NCI-H524 (cell line): ENCODE data around the gene HHATL.

Source experiments
- DNase-seq, 2 experiments: peaks; one replicate each; lab custom pipeline; 2025; lab: John Stamatoyannopoulos, UW

HHATL gene

DNA sequence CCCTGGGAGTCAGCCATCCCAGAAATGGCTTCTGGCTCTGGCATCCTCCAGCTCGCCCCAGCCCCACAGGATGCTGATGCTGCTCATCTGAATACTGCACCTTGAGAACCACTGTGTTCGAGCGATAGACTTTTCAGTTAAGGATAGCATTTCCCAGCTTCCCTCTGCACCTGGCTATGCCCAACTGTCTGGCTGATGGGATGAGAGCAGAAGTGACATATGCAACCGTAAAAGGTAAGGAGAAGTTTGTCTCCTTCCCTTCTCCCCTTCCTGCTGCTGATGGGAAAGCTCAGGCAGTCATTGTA, 9.7 kb upstream of the HHATL start:
- DNase-seq, result no peak

DNA sequence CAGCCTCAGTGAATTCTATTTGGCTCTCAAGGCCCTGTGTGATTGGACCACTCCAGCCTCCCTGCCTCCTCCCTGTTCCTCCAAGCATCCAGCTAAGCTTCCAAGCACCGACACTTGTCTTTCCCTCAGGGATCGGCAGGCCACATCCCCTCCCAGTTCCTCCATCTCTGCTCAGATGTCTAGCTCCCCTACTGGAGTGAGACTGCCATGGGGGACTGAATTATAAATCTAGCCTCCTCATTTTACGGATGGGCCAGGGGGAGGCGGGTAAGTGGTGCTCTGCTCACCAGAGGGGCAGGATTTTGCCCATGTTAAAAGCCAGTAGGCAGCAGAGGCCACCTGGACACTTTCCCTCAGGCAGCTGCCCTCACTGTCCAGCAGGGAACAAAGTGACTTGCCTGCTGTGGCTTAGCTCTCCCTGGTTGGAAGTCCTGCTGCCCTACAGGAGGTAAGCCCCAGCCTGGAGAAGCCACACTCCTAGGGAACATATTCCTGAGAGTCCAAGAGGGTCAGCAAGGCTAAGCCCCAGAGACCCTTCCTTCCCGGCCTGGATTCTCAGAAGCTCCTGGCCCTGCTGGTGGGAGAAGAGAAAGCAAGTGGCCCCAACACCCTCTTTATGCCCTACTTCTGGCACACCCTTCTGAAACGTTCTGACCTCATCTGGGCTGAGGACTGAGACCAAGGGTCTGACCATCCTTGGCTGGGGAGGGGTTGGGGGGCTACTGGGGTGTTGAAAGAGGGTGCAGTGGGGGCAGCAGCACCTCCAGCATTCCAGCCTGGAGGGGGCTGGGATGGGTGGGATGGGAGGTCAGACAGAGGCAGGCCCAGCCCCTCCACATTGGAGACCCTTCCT, 9.1 kb upstream of the HHATL start:
- no peak for DNase-seq

DNA sequence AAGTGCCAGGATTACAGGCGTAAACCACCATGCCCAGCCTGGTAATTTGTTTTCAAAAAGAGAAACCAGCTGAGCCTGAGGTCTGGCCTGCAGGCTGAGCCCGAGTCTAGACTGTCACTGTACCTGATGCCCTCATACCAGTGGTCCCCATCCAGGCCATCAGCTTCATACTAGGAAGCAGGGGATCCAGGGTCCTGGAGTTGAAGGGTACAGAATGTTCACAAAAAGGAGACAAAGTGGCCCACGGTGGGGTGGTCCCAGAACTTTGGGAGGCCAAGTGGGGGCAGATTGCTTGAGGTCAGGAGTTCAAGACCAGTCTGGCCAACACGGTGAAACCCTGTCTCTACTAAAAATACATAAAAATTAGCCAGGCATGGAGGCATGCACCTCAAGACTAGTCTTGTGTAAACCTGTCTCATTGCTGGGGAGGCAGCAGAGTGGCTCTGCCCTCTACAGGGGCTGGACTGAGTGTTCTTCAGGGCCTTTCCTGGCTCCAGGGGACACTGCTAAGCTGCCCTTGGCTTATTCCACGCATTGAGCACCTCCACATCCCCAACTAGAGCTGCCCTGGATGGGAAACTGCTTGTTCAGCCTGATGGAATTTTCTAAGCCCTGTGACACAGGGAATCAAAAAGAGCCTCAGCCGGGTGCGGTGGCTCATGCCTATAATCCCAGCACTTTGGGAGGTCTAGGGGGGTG, 7.9 kb upstream of the HHATL start:
- no peak for DNase-seq

DNA sequence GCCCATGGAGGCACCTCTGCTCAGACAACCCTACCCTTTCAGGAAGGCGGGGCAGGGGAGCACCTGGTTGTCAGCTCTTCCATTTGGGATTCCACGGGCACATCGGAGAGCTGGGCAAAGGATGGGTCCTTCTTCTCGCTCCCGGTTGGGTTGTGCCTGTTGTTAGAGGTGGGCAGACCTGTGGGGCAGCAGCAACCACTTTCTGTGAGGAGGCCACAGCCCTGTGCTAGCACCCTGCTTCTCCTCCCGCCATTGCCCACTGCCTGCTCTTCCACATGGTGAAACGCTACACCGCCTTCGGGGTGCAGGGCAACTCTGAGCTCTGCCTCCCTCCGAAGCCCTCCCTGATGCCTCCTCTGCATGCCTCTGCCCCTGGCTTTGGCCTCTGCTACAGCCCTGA, 7.0 kb upstream of the HHATL start:
- no peak for DNase-seq

DNA sequence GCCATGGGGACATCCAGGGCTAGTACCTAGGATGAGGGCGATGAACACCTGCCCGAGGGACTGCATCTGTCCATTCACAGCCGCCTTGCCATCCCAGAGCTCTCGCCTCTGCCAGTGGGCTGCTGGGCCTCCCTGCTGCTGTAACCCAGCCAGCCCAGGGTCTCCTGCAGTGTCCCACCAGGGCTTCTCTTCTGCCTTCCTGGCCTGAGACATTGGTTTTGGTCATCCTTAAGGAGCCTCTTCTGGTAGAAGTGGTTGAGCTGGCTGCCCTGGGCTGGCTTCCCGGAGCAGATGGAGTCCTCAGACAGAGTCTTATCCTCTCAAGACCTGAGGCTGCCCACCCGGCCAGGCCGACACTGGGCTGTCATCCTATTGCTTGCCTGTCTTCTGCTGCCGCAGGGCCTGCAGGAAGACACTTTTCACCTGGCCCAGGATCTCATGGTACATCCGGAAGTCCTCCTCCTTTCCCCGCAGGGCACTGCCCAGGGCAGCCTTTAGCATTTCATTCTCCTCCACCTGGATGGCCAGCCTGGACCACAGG, 6.1 kb upstream of the HHATL start:
- no peak for DNase-seq

DNA sequence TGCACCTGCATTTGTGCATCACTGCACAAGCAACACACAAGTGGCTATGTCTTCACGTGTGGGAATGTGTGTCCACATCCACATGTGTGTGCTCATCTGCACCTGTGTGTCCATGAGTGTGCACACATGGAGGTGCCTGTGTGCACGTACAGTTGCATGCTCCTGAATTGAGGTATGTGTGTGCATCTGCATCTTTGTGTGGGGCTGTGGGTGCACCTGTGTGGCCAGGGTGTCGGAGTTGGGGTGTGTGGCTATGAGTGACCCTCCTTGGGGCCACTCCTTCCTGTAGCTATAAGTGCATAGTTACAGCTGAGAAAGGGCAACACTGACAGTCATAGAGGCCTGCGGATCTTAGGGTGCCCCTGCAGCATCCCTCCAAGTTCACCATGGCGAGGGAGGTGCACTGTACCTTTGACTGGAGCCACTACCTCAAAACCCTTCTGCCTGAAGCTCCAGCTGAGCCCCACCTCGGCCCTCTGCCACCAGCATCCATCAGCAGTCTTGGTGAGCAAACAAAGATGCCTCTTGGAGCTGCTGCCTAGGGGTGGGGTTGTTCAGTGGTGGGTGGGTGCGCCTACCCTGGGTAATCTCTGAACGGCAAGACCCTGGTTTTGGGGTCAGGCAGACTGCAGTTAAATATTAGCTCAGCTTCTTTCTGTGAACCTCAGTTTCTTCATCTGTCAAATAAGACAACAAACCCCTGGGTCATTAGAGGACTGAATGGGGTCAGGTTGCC, 5.2 kb upstream of the HHATL start:
- no peak for DNase-seq

DNA sequence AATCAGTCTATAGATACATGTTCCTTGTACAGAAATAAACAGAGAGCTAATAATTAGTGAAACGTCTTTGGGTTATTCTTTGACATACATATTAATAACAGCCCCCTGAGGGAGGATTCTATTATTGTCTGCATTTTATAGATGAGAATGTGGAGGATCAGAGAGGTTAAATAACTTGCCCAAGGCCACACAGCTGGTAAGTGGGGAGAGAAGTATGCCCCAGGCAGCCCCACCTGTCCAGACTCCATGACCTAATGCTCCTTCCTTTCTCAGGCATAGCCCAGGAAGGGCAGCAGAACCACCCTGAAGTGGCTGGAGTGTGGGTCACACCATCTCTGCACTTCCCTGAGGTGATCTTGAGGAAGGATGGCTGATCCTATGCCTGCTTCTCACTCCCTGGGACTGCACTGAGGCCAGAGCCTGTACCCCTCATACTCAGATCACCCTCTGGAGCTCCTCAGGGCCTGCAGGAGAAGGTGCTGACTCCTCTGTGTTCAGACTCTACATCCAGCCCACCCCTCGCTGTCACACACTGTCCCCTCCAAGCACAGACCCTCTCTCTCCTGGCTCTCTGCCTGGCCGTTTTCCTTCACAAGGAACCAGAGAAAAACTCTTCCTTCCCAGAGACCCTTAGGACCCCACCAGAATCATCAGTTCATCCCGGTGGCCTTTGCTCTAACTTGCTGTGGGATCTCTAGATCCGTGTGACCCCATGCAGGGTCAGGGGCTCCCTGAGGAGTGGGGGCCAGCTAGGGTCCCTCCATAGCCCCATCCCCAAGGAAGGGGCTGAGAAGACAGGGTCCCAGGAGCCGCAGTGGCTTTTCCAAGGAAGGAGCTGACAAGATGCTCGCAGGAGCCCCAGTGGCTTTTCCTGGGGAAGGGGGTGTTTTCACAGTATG, 4.4 kb upstream of the HHATL start:
- DNase-seq, result no peak

DNA sequence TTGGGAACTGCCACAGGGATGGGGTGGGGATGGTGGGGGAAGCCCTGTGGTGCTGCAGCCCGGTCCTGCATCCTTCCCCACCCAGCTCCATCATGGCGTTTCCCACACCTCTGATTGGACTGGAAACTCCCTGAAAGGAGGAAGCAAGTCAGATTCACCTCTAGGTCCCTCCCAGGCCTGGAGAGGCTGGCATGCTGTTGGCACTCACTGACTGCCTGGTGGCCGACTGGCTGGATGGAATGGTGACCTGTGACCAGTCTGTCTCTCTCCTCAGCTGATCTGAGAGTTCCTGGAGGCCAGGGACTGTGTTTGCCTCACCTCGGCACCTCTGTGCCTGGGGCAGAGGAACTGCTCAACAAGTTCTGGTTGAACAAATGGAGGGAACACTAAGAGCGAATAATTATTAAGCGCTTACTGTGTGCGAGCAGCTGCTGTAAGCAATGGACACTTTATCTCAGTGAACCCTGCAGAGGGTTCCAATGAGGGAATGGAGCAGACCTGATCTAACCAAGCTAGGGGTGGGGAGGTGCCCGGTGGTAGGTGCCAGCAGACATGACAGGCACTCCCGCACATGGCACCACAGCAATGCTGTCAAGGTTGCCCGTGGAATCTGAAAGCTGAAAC, 3.5 kb upstream of the HHATL start:
- no peak for DNase-seq

DNA sequence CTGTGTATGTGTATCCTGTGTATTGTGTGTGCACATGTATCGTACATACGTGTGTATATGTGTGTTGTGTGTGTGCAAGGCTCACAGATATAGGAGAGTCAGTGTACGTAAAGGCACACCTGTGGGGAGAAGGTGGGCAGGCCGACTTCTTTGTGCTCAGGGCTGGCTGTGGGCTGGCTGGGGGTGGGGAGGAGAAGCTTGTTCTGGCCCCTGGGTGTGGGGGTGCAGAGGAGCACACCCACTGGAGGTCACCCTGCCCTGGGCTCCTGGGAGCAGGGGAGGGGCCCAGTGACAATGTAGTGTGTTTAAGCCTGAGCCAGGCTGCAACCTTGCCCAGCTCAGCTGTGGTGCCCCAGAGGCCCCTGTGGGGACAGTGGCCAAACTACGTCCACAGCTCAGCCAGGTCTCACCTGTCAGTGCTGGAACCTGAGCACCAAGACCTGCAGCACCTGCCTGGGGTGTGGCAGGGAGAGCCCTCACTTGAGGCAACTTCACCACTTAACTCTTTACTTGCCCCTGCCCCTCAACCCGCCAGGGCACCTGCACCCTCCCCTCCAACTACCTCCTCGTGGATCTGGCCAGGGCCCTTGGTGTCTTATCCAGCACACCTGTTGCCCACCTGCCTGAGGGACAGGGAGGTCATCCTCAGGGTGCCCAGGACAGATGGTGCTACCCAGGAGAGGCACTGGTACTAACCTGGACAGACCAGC, 2.6 kb upstream of the HHATL start:
- DNase-seq, result no peak

DNA sequence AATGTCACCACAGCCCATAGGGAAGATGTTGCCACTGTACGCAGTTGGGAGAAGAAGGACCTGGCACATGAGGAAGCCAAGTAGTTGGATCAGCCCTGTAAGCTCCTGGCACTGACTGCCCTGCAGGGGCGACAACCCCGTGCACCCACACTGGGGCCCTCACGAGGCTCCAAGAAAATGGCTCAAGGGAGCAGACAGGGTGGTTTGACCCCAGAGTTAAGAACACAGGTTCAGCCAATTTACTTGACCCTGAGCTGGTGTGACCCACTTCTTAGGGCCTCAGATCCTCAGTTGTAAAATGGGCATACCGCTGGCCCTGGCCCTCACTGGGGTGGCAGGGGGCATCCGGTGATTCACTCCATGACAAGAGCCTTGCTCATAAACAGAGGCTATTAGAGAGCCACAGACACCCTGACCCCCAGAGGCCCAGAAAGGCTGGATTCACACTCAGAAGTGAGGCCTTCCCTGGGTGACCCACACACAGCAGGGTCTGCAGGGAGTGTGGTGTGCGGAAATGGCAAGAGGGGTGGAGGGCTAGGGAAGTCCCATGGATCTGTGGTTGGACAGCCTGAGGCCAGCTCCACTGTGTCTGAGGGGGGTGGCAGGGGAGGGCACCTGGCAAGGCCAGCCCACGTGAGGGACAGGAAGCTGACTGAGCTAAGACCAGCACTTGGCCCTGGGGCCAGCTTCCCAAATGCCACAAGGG, 1.7 kb upstream of the HHATL start:
- no peak for DNase-seq

DNA sequence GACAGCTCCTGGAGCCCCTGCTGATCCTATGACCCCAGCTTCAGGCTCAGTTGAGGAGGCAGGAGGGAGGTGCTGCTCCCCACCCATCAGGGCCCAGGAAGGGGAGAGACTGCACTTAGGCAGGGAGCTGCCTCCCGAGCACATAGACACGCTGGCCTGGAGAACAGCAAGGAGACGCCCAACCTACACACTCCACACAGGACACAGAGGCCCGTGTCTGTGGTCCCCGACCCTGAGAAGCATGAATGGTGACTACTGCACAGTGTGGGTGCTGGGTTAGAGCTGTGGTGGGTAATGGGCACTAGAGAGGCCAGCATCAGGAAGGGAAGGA, 1.1 kb upstream of the HHATL start:
- no peak for DNase-seq

DNA sequence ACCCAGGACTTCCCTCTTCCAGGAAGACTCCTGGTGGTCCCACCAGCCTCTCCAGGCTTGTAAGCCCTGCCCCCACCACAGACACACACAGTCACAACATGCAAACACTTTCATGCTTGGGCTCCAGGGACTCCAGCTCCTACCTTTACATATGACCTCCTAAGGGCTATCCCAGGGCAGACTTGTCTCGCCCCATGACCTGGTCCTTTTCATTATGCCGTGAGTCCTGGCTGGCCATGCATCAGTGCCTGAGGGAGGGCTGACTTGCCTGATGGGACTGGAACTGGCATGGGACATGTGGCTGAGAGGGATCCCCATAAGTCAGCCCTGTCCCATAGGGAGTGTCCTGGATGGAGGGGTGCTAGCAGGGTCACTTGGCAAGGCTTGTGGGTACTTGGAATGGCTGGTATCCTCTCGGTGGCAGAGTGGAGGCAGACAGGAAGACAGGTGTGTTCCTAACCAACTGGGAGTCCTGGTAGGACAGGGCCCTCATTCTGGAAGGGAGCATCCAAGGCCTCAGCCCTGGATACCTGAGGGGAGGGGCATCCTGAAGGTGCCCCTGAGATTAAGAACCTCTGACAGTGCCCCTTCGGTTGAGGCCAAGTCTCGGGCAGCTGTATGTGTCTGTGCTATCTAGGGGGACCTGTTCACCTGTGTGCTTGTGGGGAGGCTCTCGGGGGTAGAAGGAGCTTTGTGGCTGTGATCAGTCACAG, 540 bp upstream of the HHATL start:
- no peak for DNase-seq

DNA sequence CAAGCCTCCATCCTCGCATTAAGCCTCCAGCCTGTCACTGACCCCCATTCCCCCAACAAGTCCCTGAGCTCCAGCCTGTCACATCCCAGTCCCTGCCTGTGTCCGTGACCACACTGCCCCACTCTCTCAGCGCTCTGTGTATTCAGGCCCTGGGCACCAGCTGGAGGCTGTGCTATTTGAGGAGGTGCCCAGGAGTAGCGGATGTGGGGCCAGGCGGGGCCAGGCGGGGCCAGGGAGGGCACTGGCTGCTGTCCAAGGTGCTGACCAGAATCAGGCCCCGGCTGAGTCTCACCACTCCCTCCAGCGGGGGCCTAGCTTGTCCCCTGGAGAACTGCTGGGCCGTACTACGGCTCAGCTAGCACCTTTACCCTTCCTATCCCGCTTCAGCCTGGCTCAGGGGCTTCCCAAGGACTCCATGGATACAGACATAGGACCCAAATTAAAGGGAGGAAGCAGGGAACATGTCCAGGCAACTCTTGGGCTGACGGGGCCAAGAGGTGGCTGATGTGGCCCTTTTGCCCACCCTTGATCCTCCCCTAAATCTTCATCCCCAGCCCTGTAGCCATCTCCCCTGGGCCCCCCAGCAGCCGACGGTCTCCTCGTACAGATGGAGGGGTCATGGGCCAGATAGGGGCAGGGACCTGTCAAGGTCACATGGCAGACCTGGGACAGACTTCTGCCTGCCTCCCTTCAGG, 1.1 kb downstream of the HHATL start:
- no peak for DNase-seq

DNA sequence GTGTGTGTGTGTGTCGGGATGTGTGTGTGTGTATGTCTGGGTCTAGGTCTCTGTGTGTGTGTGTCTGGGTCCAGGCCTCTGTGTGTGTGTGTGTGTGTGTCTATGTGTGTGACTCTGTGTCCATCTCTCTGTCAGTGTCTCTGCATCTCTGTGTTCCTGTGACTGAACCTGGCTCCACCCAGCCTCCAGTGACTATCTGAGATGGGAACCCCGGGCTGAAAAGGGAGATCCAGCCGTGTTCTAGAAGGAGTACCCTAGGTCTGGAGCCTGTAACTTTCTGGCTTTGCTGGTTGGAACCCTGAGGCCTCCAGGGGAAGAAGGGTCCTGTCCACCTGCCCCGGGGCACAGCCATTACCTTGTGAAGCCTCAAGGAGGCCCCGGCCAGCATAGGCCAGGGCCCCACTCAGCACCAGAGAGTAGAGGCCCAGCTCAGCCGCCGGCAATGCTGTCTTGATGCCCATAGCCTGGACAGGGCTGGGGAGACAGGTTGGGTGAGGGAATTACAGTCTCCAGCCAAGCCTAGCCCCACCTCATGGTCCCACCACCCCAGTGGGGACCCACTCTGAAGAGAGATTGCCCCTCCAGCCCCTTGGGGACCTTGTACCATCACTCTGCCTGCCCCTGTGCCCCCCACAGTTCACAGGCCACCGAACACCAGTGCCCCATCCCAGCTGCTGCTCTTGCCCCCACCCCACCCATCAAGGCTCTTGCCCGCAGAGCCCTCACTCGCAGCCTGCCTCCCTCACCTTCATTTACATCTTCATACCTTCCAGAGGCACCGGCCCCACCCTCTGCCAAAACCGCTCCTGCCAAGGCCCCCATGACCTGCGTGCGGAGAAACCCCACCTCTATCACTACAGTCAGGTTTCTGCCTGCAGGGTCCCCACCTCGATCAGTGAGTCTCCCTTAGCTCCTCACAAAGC, 2.0 kb downstream of the HHATL start:
- no peak for DNase-seq

DNA sequence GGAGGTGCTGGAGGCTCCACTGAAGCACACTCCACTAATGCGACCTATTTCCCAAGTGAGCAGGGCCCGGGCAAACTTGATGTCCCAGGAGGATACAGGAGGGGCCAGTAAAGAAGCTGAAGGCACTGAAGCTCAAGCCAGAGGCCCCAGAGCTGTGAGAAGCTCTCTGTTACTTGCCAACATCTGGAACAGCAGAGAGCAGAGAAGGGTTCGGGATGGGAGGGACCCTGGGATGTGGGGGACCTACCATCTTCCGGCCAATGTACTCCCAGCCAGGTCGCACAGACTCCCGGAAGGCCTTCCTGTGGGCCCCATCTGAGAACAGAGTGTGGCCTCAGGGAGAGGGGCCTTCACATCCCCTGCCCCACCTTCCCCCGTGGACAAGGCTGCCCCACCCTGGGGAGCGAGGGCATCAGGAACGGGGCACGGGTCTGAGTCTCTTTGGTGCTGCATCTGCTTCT, 3.1 kb downstream of the HHATL start:
- DNase-seq, result no peak

DNA sequence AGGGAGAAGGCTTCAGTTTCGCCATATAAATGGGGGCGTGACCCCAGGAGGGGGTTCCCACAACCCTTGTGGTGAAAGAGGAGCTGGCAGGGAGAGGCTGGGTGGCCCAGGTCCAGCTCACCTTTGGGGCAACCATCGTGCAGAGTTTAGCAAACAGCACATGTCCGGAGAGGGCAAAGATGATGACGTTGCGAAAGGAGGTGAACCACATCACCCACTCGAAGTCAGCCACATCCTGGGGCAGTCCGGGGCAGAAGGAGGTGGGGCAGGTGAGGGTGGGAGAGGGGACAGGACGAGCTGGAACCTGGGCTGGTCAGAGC, 3.7 kb downstream of the HHATL start:
- DNase-seq, result no peak

DNA sequence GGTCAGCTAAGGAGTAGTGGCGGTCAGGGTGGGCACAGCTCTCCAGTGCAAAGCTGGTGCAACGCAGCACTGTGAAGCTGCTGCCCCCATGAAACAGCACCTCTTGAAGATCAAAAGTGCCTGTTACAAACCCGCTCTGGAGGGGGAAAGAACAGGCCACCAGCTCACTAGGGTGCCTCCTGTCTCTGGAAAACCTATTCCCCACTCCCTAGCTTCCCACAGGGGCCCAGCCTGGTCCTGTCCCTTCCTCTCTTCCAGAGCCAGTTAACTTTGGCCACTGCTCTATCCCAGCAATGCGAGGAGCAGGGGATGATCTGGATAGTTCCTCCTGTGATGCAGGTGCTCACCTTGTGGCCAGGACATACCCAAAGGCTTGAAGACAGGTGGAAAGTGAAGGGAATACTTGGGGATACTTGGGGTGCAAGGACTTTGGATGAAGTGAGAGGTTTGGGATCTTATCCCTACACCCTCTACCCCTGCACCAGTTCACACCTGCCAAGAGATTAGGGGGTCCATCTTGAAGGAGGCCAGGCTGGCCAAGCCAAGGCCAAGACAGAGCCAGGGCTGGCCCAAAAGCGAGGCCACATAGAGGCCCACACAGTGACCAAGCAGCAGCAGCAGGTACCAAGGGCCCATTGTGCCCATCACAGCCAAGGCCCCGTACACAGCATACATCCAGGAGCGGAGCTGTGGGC, 4.2 kb downstream of the HHATL start:
- DNase-seq, result no peak
